NCI-H526 (cell line): Measurements from ENCODE around the gene HK2.

Experiments used
- DNase-seq, 2 experiments: peaks; one replicate each; lab custom pipeline; 2025; lab: John Stamatoyannopoulos, UW

Gene HK2

GRCh38 chr2:74857215-74857614 is 23.3 kb downstream of the HK2 start:
- no peak for DNase-seq

- DNase-seq: no peak
Measured at GRCh38 chr2:74857725-74858124, 23.8 kb downstream of the HK2 start.

- no peak for DNase-seq
Measured at GRCh38 chr2:74858281-74858680, 24.4 kb downstream of the HK2 start.

- DNase-seq: no peak
Measured at GRCh38 chr2:74860079-74860478, 26.2 kb downstream of the HK2 start.

GRCh38 chr2:74860521-74860920 is 26.6 kb downstream of the HK2 start:
- DNase-seq: no peak

- DNase-seq: no peak
Measured at GRCh38 chr2:74861531-74861930, 27.6 kb downstream of the HK2 start.

GRCh38 chr2:74862020-74862964 is 28.4 kb downstream of the HK2 start:
- no peak for DNase-seq

GRCh38 chr2:74863802-74864248 is 29.9 kb downstream of the HK2 start:
- DNase-seq: no peak

- DNase-seq: no peak
Measured at GRCh38 chr2:74864728-74865722, 31.1 kb downstream of the HK2 start.

GRCh38 chr2:74865770-74866674 is 32.1 kb downstream of the HK2 start:
- no peak for DNase-seq

- no peak for DNase-seq
Measured at GRCh38 chr2:74867841-74868658, 34.1 kb downstream of the HK2 start.

GRCh38 chr2:74869517-74869916 is 35.6 kb downstream of the HK2 start:
- no peak for DNase-seq

- no peak for DNase-seq
Measured at GRCh38 chr2:74870951-74871350, 37.0 kb downstream of the HK2 start.

- DNase-seq: no peak
Measured at GRCh38 chr2:74871414-74871813, 37.5 kb downstream of the HK2 start.

GRCh38 chr2:74872389-74872836 is 38.5 kb downstream of the HK2 start:
- no peak for DNase-seq

- DNase-seq: no peak
Measured at GRCh38 chr2:74873012-74873665, 39.2 kb downstream of the HK2 start.

GRCh38 chr2:74873678-74874640 is 40.0 kb downstream of the HK2 start:
- DNase-seq: no peak

GRCh38 chr2:74876081-74876886 is 42.4 kb downstream of the HK2 start:
- peak; percentile 22 to 65 for DNase-seq
